HepG2 (cell line): ENCODE measurements around the gene SRPRB. TPM values are rescaled to one million over a fixed set of nuclear protein-coding genes. Genes with fewer than 3 reads are reported as not detected.

Experiments
- ATAC-seq: fragments of 200-7000 bp; cut with Tn5 transposase; 3 replicates; pipeline ENCODE4 v1.9.1; 2020; ENCODE audit warnings: mild to moderate bottlenecking, moderate library complexity
- BruUV-seq: library from RNA; stranded (reverse); fragments of 400-500 nt; replicated peaks from 2 replicates; lab custom pipeline; 2021; lab: Mats Ljungman, UMichigan
- CTCF ChIA-PET: fragments of 300-600 bp; formaldehyde crosslinking; extraction: SDS; loops from one replicate; lab custom pipeline; 2021; ENCODE audit warnings: low total read pairs, inconsistent platforms, low intra/inter-chr PET ratio; lab: Yijun Ruan, JAX
- POLR2A ChIA-PET: fragments of 350-600 bp; sonication (Branson Sonifier 250); formaldehyde crosslinking; loops from one replicate; lab custom pipeline; 2020; ENCODE audit warnings: antibody characterized with exemption, inconsistent platforms; lab: Yijun Ruan, JAX
- DNase-seq: peaks from one replicate; pipeline ENCODE4 v3.0.0-alpha.2; 2015; ENCODE audit warnings: low spot score
- FAIRE-seq: peaks from 3 replicates; lab custom pipeline; 2011; peaks lifted over from hg19 to GRCh38; lab: Jason Lieb, UNC
- H2AFZ ChIP-seq: one replicate; pipeline ENCODE4 v1.6.1; 2011; ENCODE audit warnings: low read length, inconsistent platforms
- H3K27ac ChIP-seq: fragments of 300-600 bp; 3 replicates; pipeline ENCODE4 v1.8.0; 2011; ENCODE audit warnings: mixed run types, mild to moderate bottlenecking, mixed read lengths, low read length, inconsistent platforms; ENCODE audit not compliant: insufficient read depth; ENCODE audit errors: extremely low read length
- H3K27me3 ChIP-seq, 2 experiments: fragments of 200-600 bp in 1 of 2; 2 replicates in 1 of 2; 3 replicates in 1 of 2; pipeline versions ENCODE4 v1.6.0 to v1.8.0; 2011; ENCODE audit warnings: low read length in 2 of 2, mild to moderate bottlenecking in 2 of 2, moderate library complexity in 2 of 2, inconsistent platforms in 1 of 2; ENCODE audit not compliant: insufficient read depth in 2 of 2, control insufficient read depth in 1 of 2
- H3K36me3 ChIP-seq, 2 experiments: fragments of 200-600 bp in 1 of 2; replicated peaks in 1 of 2; 2 replicates in 1 of 2; 3 replicates in 1 of 2; pipeline versions ENCODE4 v1.5.1 to v1.8.0; 2011; ENCODE audit warnings: low read length in 2 of 2, inconsistent platforms in 1 of 2; ENCODE audit not compliant: insufficient read depth in 2 of 2, control insufficient read depth in 1 of 2
- H3K4me1 ChIP-seq: 2 replicates; pipeline ENCODE4 v1.5.1; 2012; ENCODE audit warnings: low read length, inconsistent platforms; ENCODE audit not compliant: insufficient read depth
- H3K4me2 ChIP-seq: 2 replicates; pipeline ENCODE4 v1.6.0; 2011; ENCODE audit warnings: low read depth, low read length, inconsistent platforms
- H3K4me3 ChIP-seq, 3 experiments: fragments of 200-600 bp in 1 of 3; sonication (generic), shearing (Covaris generic) in 1 of 3; replicated peaks in 1 of 3; 2 replicates each; pipeline ENCODE4 v1.5.1; 2011 to 2016; ENCODE audit warnings: low read length in 3 of 3, inconsistent platforms in 2 of 3, low read depth in 2 of 3, mild to moderate bottlenecking in 2 of 3, control low read depth in 1 of 3, mixed read lengths in 1 of 3; ENCODE audit not compliant: insufficient read depth in 1 of 3
- H3K79me2 ChIP-seq: one replicate; pipeline ENCODE4 v1.6.1; 2011; ENCODE audit warnings: low read length, inconsistent platforms; ENCODE audit not compliant: insufficient read depth
- H3K9ac ChIP-seq: 2 replicates; pipeline ENCODE4 v1.6.0; 2011; ENCODE audit warnings: mild to moderate bottlenecking, low read depth, low read length, inconsistent platforms; ENCODE audit not compliant: insufficient read depth
- H3K9me3 ChIP-seq: 2 replicates; pipeline ENCODE4 v1.5.1; 2012; ENCODE audit warnings: mild to moderate bottlenecking, low read length
- H4K20me1 ChIP-seq: 2 replicates; pipeline ENCODE4 v1.6.0; 2011; ENCODE audit warnings: inconsistent platforms, mild to moderate bottlenecking, low read length, moderate library complexity; ENCODE audit not compliant: insufficient read depth
- HNF4A ChIP-seq: sonication (generic); formaldehyde crosslinking; IDR thresholded peaks from 2 replicates; pipeline ENCODE4 v1.4.0; 2020; ENCODE audit warnings: missing genetic modification reagents
- MYNN ChIP-seq: sonication (generic); formaldehyde crosslinking; IDR thresholded peaks from 2 replicates; pipeline ENCODE4 v1.4.0; 2020; ENCODE audit warnings: mild to moderate bottlenecking, low read depth, missing genetic modification reagents
- PAF1 ChIP-seq: IDR thresholded peaks from 2 replicates; pipeline ENCODE4 v1.6.1; 2016; ENCODE audit warnings: missing genetic modification reagents, missing compliant biosample characterization
- ZNF407 ChIP-seq: sonication (generic); formaldehyde crosslinking; IDR thresholded peaks from one replicate; pipeline ENCODE4 v1.5.1; 2020; ENCODE audit warnings: mild to moderate bottlenecking, missing genetic modification reagents; ENCODE audit errors: not compliant biosample characterization
- ZNF564 ChIP-seq: sonication (generic); formaldehyde crosslinking; IDR thresholded peaks from 2 replicates; pipeline ENCODE4 v1.8.1; 2023; ENCODE audit warnings: mild to moderate bottlenecking, missing genetic modification reagents
- ZNF672 ChIP-seq: sonication (generic); formaldehyde crosslinking; IDR thresholded peaks from 2 replicates; pipeline ENCODE4 v1.8.1; 2022; ENCODE audit warnings: missing genetic modification reagents
- WGBS: methylation state at CpG from one replicate; pipeline ENCODE4 v1.1.6; 2017; ENCODE audit warnings: low lambda C conversion rate; 5-methylcytosine and 5-hydroxymethylcytosine counted together
- in situ Hi-C: cut with HindIII; loops from 2 replicates; pipeline ENCODE4 v1.10.0; 2017; ENCODE audit warnings: low pct_unique_long_range_greater_than_20kb; ENCODE audit not compliant: extremely low pct_ligation_motif_present
- intact Hi-C: fragments of 100-400 bp; cut with micrococcal nuclease; formaldehyde crosslinking; loops from one replicate; pipeline ENCODE4 v1.10.0; 2022; ENCODE audit not compliant: unreplicated experiment
- polyA plus RNA-seq, 8 experiments: library from polyadenylated mRNA; depleted of rRNA in 3 of 8; stranded (reverse) in 7 of 8; unstranded in 1 of 8; fragments of >200 nt; fragmentation: Illumina TruSeq in 4 of 8; extraction: Trizol in 4 of 8; gene quantifications; 2 replicates each; pipeline versions ENCODE4 v1.2.1 to v1.2.3, GENCODE V29; 2011 to 2016; ENCODE audit warnings: low read depth in 4 of 8, missing spikeins in 1 of 8, mixed read lengths in 1 of 8; ENCODE audit not compliant: insufficient read depth in 1 of 8
- total RNA-seq, 5 experiments: library from RNA; depleted of rRNA; stranded (reverse); fragments of >200 nt; fragmentation: Illumina TruSeq; extraction: Trizol; gene quantifications; 2 replicates each; pipeline ENCODE4 v1.2.3, GENCODE V29; 2016; ENCODE audit warnings: low read depth in 1 of 5

Gene SRPRB
- total and polyA plus RNA-seq, 2 of the 13 experiments (the other 11 are each of a cell fraction or from before 2014, with no cell fraction given), result 41.0 to 111 TPM

GRCh38 chr3:133859381-133860234 is 54.0 kb downstream of the SRPRB start:
- no peak overlapping the region for H3K9ac ChIP-seq
- ChIA-PET CTCF (no interaction called here), POLR2A (no interaction called here)
- no peak overlapping the region for H3K4me2 ChIP-seq
- H3K36me3 ChIP-seq, result no peaks in the 10 kb centered on the region
- H4K20me1 ChIP-seq, result no peaks in the 10 kb centered on the region
- ATAC-seq (no peak; the same call in 2 of the 3 replicates), FAIRE-seq (no peak), DNase-seq (no peak)
- TF ChIP-seq HNF4A (CRISPR knock-in tag) (no peak), PAF1 (CRISPR knock-in tag) (no peak), ZNF672 (CRISPR knock-in tag) (no peak), ZNF407 (no peak), ZNF564 (CRISPR knock-in tag) (no peak), MYNN (CRISPR knock-in tag) (no peak)
- no peaks in the 10 kb centered on the region for H3K9me3 ChIP-seq
- no peaks in the 10 kb centered on the region for H3K4me1 ChIP-seq
- no peak overlapping the region for H2AFZ ChIP-seq
- H3K27ac ChIP-seq, result no peak overlapping the region
- intact Hi-C loops (loop anchor here (2.0 kb wide), 1 partner anchor 59 kb away; no protein-coding TSS in a partner anchor), in situ Hi-C loops (no loop called here)
- H3K4me3 ChIP-seq, result no peak overlapping the region
- no peaks in the 10 kb centered on the region for H3K79me2 ChIP-seq
- peaks cover 7 to 63% of the 10 kb centered on the region in 2 experiments for H3K27me3 ChIP-seq
- WGBS, result 32% methylated on average over 11 of the region's 12 CpGs
- no TSS peak for BruUV-seq
